Memory B cell (primary cell): ENCODE measurements around the gene DYNLT1.
"Not testable (repeated sequence)": the region's sequence is repeated elsewhere in the genome, so short reads cannot be mapped to it uniquely, and the experiment has no call there.

Experiments
- ATAC-seq: fragments of 150-1000 bp; cut with Tn5 transposase; 2 replicates; pipeline ENCODE4 v1.10.0; 2021; ENCODE audit warnings: low read depth, mild to moderate bottlenecking, moderate library complexity
- DNase-seq, 2 donors: peaks; one replicate each; pipeline ENCODE4 v3.0.0; 2022; ENCODE audit warnings: low spot score in 2 of 2
- H3K27ac Mint-ChIP-seq: one replicate; pipeline ENCODE4 v1.8.0; 2022; ENCODE audit warnings: mild to moderate bottlenecking, moderate library complexity, mixed read lengths
- H3K27me3 Mint-ChIP-seq: one replicate; pipeline ENCODE4 v1.8.0; 2022; ENCODE audit warnings: mixed read lengths
- H3K36me3 Mint-ChIP-seq: one replicate; pipeline ENCODE4 v1.8.0; 2022; ENCODE audit warnings: mild to moderate bottlenecking, mixed read lengths
- H3K4me1 Mint-ChIP-seq: one replicate; pipeline ENCODE4 v1.8.0; 2022; ENCODE audit warnings: mixed read lengths
- H3K4me3 Mint-ChIP-seq: one replicate; pipeline ENCODE4 v1.8.0; 2022; ENCODE audit warnings: mild to moderate bottlenecking, moderate library complexity, mixed read lengths
- H3K9me3 Mint-ChIP-seq: one replicate; pipeline ENCODE4 v1.8.0; 2022; ENCODE audit warnings: mixed read lengths

The DYNLT1 gene

GRCh38 chr6:158644231-158645063, at the start of gene DYNLT1:
Gene DYNLT1, minus strand, starts transcription at chr6:158644743. Its CDS starts 35 bp downstream, at chr6:158644708.
- DNase-seq: peak; percentile 90 to 93
- Mint-ChIP-seq H3K4me1 (peaks cover 36% of the 10 kb centered on the region), H3K27me3 (no peaks in the 10 kb centered on the region), H3K36me3 (peaks cover 8% of the 10 kb centered on the region), H3K9me3 (no peaks in the 10 kb centered on the region), H3K27ac (peak within 1 kb of the TSS; percentile 97), H3K4me3 (peak within 1 kb of the TSS; percentile 98)
- ATAC-seq: peak; percentile 68

- Mint-ChIP-seq H3K27me3 (no peaks in the 10 kb centered on the region), H3K4me3 (no peak overlapping the region), H3K4me1 (peaks cover 18% of the 10 kb centered on the region), H3K9me3 (no peaks in the 10 kb centered on the region), H3K36me3 (peaks cover 1% of the 10 kb centered on the region), H3K27ac (peak overlapping the region; percentile 60)
- DNase-seq: no peak
- ATAC-seq: no peak
Observed at GRCh38 chr6:158688860-158689259, 44.3 kb upstream of the DYNLT1 start.

DNA sequence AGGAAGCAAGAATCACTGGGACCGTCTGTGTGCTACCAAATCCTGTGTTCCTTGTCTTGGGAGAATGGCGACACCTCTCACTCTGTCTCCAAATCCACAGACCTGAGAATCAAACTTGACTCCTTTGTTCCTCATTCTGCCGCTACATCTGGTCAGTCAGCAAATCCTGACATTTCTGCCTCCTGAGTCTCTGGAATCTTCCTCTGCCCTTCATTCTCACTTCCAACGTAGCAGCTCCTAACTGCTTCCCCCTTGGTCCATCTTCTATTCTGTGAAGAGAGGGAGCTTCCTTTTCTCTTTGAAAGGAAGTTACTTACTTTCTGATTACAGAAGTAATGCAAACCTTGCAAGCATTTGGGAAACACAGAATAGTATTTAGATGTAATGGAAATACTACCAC, 43.0 kb upstream of the DYNLT1 start:
- Mint-ChIP-seq H3K36me3 (peaks cover 5% of the 10 kb centered on the region), H3K27ac (peak overlapping the region; percentile 81), H3K4me3 (peak overlapping the region; percentile 39), H3K4me1 (peaks cover 18% of the 10 kb centered on the region), H3K9me3 (no peaks in the 10 kb centered on the region), H3K27me3 (no peaks in the 10 kb centered on the region)
- no peak for ATAC-seq
- no peak for DNase-seq

GRCh38 chr6:158686791-158687381, 42.3 kb upstream of the DYNLT1 start:
- Mint-ChIP-seq H3K36me3 (peaks cover 5% of the 10 kb centered on the region), H3K4me3 (peak overlapping the region; percentile 55), H3K9me3 (no peaks in the 10 kb centered on the region), H3K27ac (peak overlapping the region; percentile 81), H3K27me3 (no peaks in the 10 kb centered on the region), H3K4me1 (peaks cover 18% of the 10 kb centered on the region)
- DNase-seq (peak in 1 of 2 donors; percentile 49), ATAC-seq (peak; percentile 91)

- Mint-ChIP-seq H3K36me3 (peaks cover 5% of the 10 kb centered on the region), H3K27me3 (no peaks in the 10 kb centered on the region), H3K27ac (peak overlapping the region; percentile 81), H3K9me3 (no peaks in the 10 kb centered on the region), H3K4me1 (peaks cover 18% of the 10 kb centered on the region), H3K4me3 (peak overlapping the region; percentile 24)
- peak; percentile 1 for ATAC-seq
- DNase-seq: no peak
Observed at GRCh38 chr6:158686311-158686710, 41.8 kb upstream of the DYNLT1 start.

GRCh38 chr6:158684745-158685324, 40.3 kb upstream of the DYNLT1 start:
- peak overlapping the region; percentile 19 for H3K27ac Mint-ChIP-seq
- ATAC-seq: no peak
- no peak for DNase-seq
- H3K4me1 Mint-ChIP-seq: peaks cover 17% of the 10 kb centered on the region
- H3K4me3 Mint-ChIP-seq: no peak overlapping the region
- H3K27me3 Mint-ChIP-seq: no peaks in the 10 kb centered on the region
- no peaks in the 10 kb centered on the region for H3K9me3 Mint-ChIP-seq
- H3K36me3 Mint-ChIP-seq: peaks cover 5% of the 10 kb centered on the region

- Mint-ChIP-seq H3K4me1 (peaks cover 17% of the 10 kb centered on the region), H3K4me3 (no peak overlapping the region), H3K36me3 (peaks cover 5% of the 10 kb centered on the region), H3K27me3 (no peaks in the 10 kb centered on the region), H3K9me3 (no peaks in the 10 kb centered on the region), H3K27ac (peak overlapping the region; percentile 48)
- DNase-seq: no peak
- ATAC-seq: no peak
Observed at GRCh38 chr6:158684311-158684710, 39.8 kb upstream of the DYNLT1 start.

DNA sequence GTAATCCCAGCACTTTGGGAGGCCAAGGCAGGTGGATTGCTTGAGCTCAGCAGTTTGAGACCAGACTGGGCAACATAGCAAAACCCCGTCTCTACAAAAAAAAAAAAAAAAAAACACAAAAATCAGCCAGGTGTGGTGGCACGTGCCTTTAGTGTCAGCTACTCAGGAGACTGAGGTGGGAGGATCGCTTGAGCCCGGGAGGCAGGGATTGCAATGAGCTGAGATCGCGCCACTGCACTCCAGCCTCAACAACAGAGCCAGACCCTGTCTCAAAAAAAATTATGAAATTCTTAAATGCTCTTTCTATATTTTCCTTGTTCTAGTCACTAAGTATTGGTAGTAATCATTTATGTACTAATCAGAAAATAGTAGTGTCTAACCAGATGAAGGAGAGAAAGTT, 35.9 kb upstream of the DYNLT1 start:
- Mint-ChIP-seq H3K4me1 (no peaks in the 10 kb centered on the region), H3K27me3 (no peaks in the 10 kb centered on the region), H3K27ac (no peak overlapping the region), H3K9me3 (no peaks in the 10 kb centered on the region), H3K36me3 (peaks cover 7% of the 10 kb centered on the region), H3K4me3 (no peak overlapping the region)
- DNase-seq (no peak), ATAC-seq (no peak)

DNA sequence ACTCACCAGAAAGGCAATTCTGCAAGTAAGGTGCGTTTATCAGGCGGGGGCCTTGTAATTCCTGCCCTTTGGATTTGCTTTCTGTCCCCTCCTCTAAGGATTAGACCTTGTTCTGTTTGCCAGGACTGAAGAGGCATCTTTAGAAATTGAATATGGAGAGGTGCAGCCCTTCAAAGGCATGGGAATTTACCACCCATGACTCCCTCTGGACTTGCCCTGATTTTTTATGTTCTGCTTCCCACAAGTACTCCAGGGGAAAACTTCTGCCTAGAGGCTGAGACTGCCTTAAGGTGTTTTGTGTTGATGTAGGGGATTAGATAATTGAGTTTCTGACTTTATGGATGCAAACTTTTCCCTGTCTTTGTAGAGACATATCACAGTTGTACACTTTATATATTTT, 35.5 kb upstream of the DYNLT1 start:
- no peak for DNase-seq
- H3K4me3 Mint-ChIP-seq: no peak overlapping the region
- no peak overlapping the region for H3K27ac Mint-ChIP-seq
- no peaks in the 10 kb centered on the region for H3K27me3 Mint-ChIP-seq
- peaks cover 7% of the 10 kb centered on the region for H3K36me3 Mint-ChIP-seq
- ATAC-seq: no peak
- no peaks in the 10 kb centered on the region for H3K9me3 Mint-ChIP-seq
- H3K4me1 Mint-ChIP-seq: no peaks in the 10 kb centered on the region

DNA sequence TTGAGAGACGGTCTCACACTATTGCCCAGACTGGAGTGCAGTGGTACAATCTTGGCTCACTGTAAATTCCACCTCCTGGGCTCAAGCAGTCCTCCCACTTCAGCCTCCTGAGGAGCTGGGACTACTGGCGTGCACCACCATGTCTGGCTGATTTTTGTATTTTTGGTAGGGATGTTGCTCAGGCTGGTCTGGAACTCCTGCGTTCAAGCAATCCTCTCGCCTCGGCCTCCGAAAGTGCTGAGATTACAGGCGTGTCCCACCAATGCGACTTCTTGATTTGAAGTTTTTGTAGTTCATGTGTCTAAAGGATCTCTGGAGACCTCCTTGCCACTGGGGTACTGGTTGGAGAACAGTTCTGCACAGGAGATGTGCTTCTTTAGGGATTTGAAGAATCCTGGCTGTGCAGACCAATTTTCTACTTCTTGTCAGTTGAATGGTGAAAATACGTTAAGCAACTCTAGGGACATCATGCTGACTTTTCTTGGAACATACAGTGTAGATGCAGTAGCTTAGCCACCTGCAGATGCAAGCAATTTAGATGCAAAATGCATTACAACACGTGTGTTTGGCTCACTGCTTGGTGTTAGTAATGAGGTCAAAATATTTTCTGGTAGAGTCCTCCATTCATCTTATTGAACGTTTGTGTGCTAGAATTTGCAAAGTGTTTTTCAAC, 33.5 kb upstream of the DYNLT1 start:
- Mint-ChIP-seq H3K36me3 (peaks cover 2% of the 10 kb centered on the region), H3K4me1 (no peaks in the 10 kb centered on the region), H3K27me3 (no peaks in the 10 kb centered on the region), H3K9me3 (no peaks in the 10 kb centered on the region), H3K27ac (no peak overlapping the region), H3K4me3 (no peak overlapping the region)
- no peak for ATAC-seq
- no peak for DNase-seq

- H3K27me3 Mint-ChIP-seq, H3K4me1 Mint-ChIP-seq, H3K36me3 Mint-ChIP-seq, H3K4me3 Mint-ChIP-seq, H3K9me3 Mint-ChIP-seq, DNase-seq, H3K27ac Mint-ChIP-seq, ATAC-seq: not testable (repeated sequence)
Observed at GRCh38 chr6:158677094-158677493, 32.6 kb upstream of the DYNLT1 start.

GRCh38 chr6:158674342-158675131, 30.0 kb upstream of the DYNLT1 start:
- Mint-ChIP-seq H3K9me3 (no peaks in the 10 kb centered on the region), H3K27ac (no peak overlapping the region), H3K4me1 (no peaks in the 10 kb centered on the region), H3K36me3 (peaks cover 2% of the 10 kb centered on the region), H3K4me3 (no peak overlapping the region), H3K27me3 (no peaks in the 10 kb centered on the region)
- no peak for ATAC-seq
- DNase-seq: no peak

- no peak overlapping the region for H3K27ac Mint-ChIP-seq
- ATAC-seq (no peak), DNase-seq (no peak)
- H3K36me3 Mint-ChIP-seq: peaks cover 2% of the 10 kb centered on the region
- no peaks in the 10 kb centered on the region for H3K27me3 Mint-ChIP-seq
- no peak overlapping the region for H3K4me3 Mint-ChIP-seq
- H3K9me3 Mint-ChIP-seq: no peaks in the 10 kb centered on the region
- H3K4me1 Mint-ChIP-seq: peaks cover 5% of the 10 kb centered on the region
Observed at GRCh38 chr6:158672726-158673125, 28.2 kb upstream of the DYNLT1 start.
